CD4-positive, alpha-beta T cell treated with Interferon alpha-2 for 1 hour (primary cell): ENCODE measurements around the gene SLC26A1.

ENCODE experiments used
- DNase-seq, 2 donors: peaks; one replicate each; pipeline ENCODE4 v3.0.0-alpha.2; 2020 to 2022

The SLC26A1 gene

GRCh38 chr4:993111-994029 lies at the start of gene SLC26A1:
SLC26A1 (minus strand) TSS chr4:993404; CDS start chr4:991703, 1,701 bp downstream.
- no peak for DNase-seq

GRCh38 chr4:1042352-1043055 lies 49.3 kb upstream of the SLC26A1 start:
- DNase-seq: no peak

- no peak for DNase-seq
These were observed 48.7 kb upstream of the SLC26A1 start for GRCh38 chr4:1041936-1042330.

GRCh38 chr4:1041147-1041935 lies 48.1 kb upstream of the SLC26A1 start:
- DNase-seq: no peak

GRCh38 chr4:1040344-1041146 lies 47.3 kb upstream of the SLC26A1 start:
- no peak for DNase-seq

GRCh38 chr4:1039493-1040343 lies 46.5 kb upstream of the SLC26A1 start:
- no peak for DNase-seq

- DNase-seq: no peak
These were observed 45.8 kb upstream of the SLC26A1 start for GRCh38 chr4:1038948-1039492.

GRCh38 chr4:1036976-1037810 lies 44.0 kb upstream of the SLC26A1 start:
- DNase-seq: no peak

GRCh38 chr4:1036095-1036494 lies 42.9 kb upstream of the SLC26A1 start:
- DNase-seq: no peak

GRCh38 chr4:1035510-1035909 lies 42.3 kb upstream of the SLC26A1 start:
- DNase-seq: no peak

- no peak for DNase-seq
These were observed 40.8 kb upstream of the SLC26A1 start for GRCh38 chr4:1033840-1034551.

GRCh38 chr4:1032861-1033260 lies 39.7 kb upstream of the SLC26A1 start:
- DNase-seq: no peak

- no peak for DNase-seq
These were observed 39.0 kb upstream of the SLC26A1 start for GRCh38 chr4:1031956-1032795.

GRCh38 chr4:1031346-1031745 lies 38.1 kb upstream of the SLC26A1 start:
- no peak for DNase-seq

- DNase-seq: no peak
These were observed 37.4 kb upstream of the SLC26A1 start for GRCh38 chr4:1030559-1030958.

- no peak for DNase-seq
These were observed 36.8 kb upstream of the SLC26A1 start for GRCh38 chr4:1030031-1030430.

GRCh38 chr4:1029529-1029928 lies 36.3 kb upstream of the SLC26A1 start:
- no peak for DNase-seq

- no peak for DNase-seq
These were observed 35.5 kb upstream of the SLC26A1 start for GRCh38 chr4:1028574-1029220.
